Effector memory CD4-positive, alpha-beta T cell (primary cell): ENCODE data around the gene DAP3.
"Not testable (repeated sequence)": the region's sequence is repeated elsewhere in the genome, so short reads cannot be mapped to it uniquely, and the experiment has no call there.

Experiments used
- DNase-seq, 3 donors: peaks; one replicate each; pipeline ENCODE4 v3.0.0-alpha.2; 2020
- H3K27ac ChIP-seq: 2 replicates; pipeline ENCODE4 v1.7.0; 2013; ENCODE audit warnings: mild to moderate bottlenecking, low read length, moderate library complexity; ENCODE audit not compliant: insufficient read depth, poor library complexity, severe bottlenecking
- H3K27me3 ChIP-seq: replicated peaks from 2 replicates; pipeline ENCODE4 v1.7.0; 2013; ENCODE audit warnings: mild to moderate bottlenecking, low read length; ENCODE audit not compliant: insufficient read depth, control insufficient read depth, poor library complexity, severe bottlenecking
- H3K36me3 ChIP-seq: 2 replicates; pipeline ENCODE4 v1.7.0; 2013; ENCODE audit warnings: mild to moderate bottlenecking, low read length, moderate library complexity; ENCODE audit not compliant: control insufficient read depth, insufficient read depth
- H3K4me1 ChIP-seq: 2 replicates; pipeline ENCODE4 v1.7.0; 2013; ENCODE audit warnings: low read length, mild to moderate bottlenecking; ENCODE audit not compliant: control insufficient read depth, insufficient read depth, poor library complexity, severe bottlenecking
- H3K4me3 ChIP-seq: 2 replicates; pipeline ENCODE4 v1.7.0; 2013; ENCODE audit warnings: low read length, low read depth, mild to moderate bottlenecking; ENCODE audit not compliant: insufficient read depth, poor library complexity, severe bottlenecking
- H3K9me3 ChIP-seq: 2 replicates; pipeline ENCODE4 v1.7.0; 2013; ENCODE audit warnings: mild to moderate bottlenecking, low read length, moderate library complexity; ENCODE audit not compliant: control insufficient read depth
- total RNA-seq, 3 donors: gene quantifications; one replicate each; lab custom pipeline; 2026; lab: John Stamatoyannopoulos, UW

The DAP3 gene
- total RNA-seq, result 80.1 to 117 (median 102) reads per million in 3 donors

- Histone ChIP-seq H3K4me3 (peak within 1 kb of the TSS; percentile 92), H3K27ac (peak within 1 kb of the TSS; percentile 95)
- not testable (repeated sequence) for H3K27me3 ChIP-seq, H3K4me1 ChIP-seq, H3K36me3 ChIP-seq, H3K9me3 ChIP-seq, DNase-seq
Measured at GRCh38 chr1:155689081-155689607, at the start of gene DAP3. DAP3 (plus strand) TSS chr1:155689091; CDS start chr1:155709780, 20,689 bp downstream.

- H3K9me3 ChIP-seq, result peaks cover 5% of the 10 kb centered on the region
- H3K27me3 ChIP-seq, result no peaks in the 10 kb centered on the region
- H3K36me3 ChIP-seq, result no peaks in the 10 kb centered on the region
- no peak overlapping the region for H3K27ac ChIP-seq
- no peak overlapping the region for H3K4me3 ChIP-seq
- no peak for DNase-seq
- peaks cover 6% of the 10 kb centered on the region for H3K4me1 ChIP-seq
Measured at GRCh38 chr1:155640367-155640766, 48.5 kb upstream of the DAP3 start.

- H3K27me3 ChIP-seq, H3K4me1 ChIP-seq, H3K27ac ChIP-seq, DNase-seq, H3K36me3 ChIP-seq, H3K9me3 ChIP-seq, H3K4me3 ChIP-seq: not testable (repeated sequence)
Measured at GRCh38 chr1:155642559-155643180, 46.2 kb upstream of the DAP3 start.

GRCh38 chr1:155643230-155643629, 45.7 kb upstream of the DAP3 start:
- Histone ChIP-seq H3K36me3 (no peaks in the 10 kb centered on the region), H3K27ac (no peak overlapping the region), H3K9me3 (peaks cover 5% of the 10 kb centered on the region), H3K4me1 (no peaks in the 10 kb centered on the region), H3K4me3 (no peak overlapping the region), H3K27me3 (no peaks in the 10 kb centered on the region)
- no peak for DNase-seq

- no peaks in the 10 kb centered on the region for H3K27me3 ChIP-seq
- no peaks in the 10 kb centered on the region for H3K36me3 ChIP-seq
- H3K4me3 ChIP-seq, result no peak overlapping the region
- H3K4me1 ChIP-seq, result no peaks in the 10 kb centered on the region
- peaks cover 5% of the 10 kb centered on the region for H3K9me3 ChIP-seq
- H3K27ac ChIP-seq, result no peak overlapping the region
- DNase-seq, result no peak
Measured at GRCh38 chr1:155645034-155645598, 43.8 kb upstream of the DAP3 start.

GRCh38 chr1:155645648-155646047, 43.2 kb upstream of the DAP3 start:
- DNase-seq, result no peak
- H3K27ac ChIP-seq, result no peak overlapping the region
- H3K36me3 ChIP-seq, result no peaks in the 10 kb centered on the region
- H3K9me3 ChIP-seq, result peaks cover 5% of the 10 kb centered on the region
- H3K4me1 ChIP-seq, result no peaks in the 10 kb centered on the region
- H3K27me3 ChIP-seq, result no peaks in the 10 kb centered on the region
- no peak overlapping the region for H3K4me3 ChIP-seq

- peaks cover 5% of the 10 kb centered on the region for H3K9me3 ChIP-seq
- H3K4me1 ChIP-seq, result no peaks in the 10 kb centered on the region
- H3K4me3 ChIP-seq, result no peak overlapping the region
- no peak overlapping the region for H3K27ac ChIP-seq
- no peaks in the 10 kb centered on the region for H3K27me3 ChIP-seq
- no peaks in the 10 kb centered on the region for H3K36me3 ChIP-seq
- no peak for DNase-seq
Measured at GRCh38 chr1:155646307-155646706, 42.6 kb upstream of the DAP3 start.

GRCh38 chr1:155648207-155649147, 40.4 kb upstream of the DAP3 start:
- DNase-seq, result no peak
- Histone ChIP-seq H3K4me1 (no peaks in the 10 kb centered on the region), H3K36me3 (no peaks in the 10 kb centered on the region), H3K4me3 (no peak overlapping the region), H3K27ac (no peak overlapping the region), H3K9me3 (no peaks in the 10 kb centered on the region), H3K27me3 (no peaks in the 10 kb centered on the region)

GRCh38 chr1:155649676-155650075, 39.2 kb upstream of the DAP3 start:
- Histone ChIP-seq H3K27ac (no peak overlapping the region), H3K4me3 (no peak overlapping the region)
- no peak for DNase-seq

More at GRCh38 chr1:155649676-155650075, 39.2 kb upstream of the DAP3 start:
- no peaks in the 10 kb centered on the region for H3K27me3 ChIP-seq
- H3K4me1 ChIP-seq, result no peaks in the 10 kb centered on the region
- no peaks in the 10 kb centered on the region for H3K36me3 ChIP-seq
- H3K9me3 ChIP-seq, result no peaks in the 10 kb centered on the region
